H1 (cell line): ENCODE results near the gene TAS2R16. TPM values are rescaled to one million over a fixed set of nuclear protein-coding genes. Genes with fewer than 3 reads are reported as not detected.

ENCODE experiments used
- CTCF ChIA-PET: fragments of 300-600 bp; sonication (Branson Sonifier 250); formaldehyde crosslinking; loops from one replicate; lab custom pipeline; 2021; ENCODE audit not compliant: partially characterized antibody; lab: Charles Lee
- POLR2A ChIA-PET: fragments of 300-600 bp; sonication (Branson Sonifier 250); formaldehyde crosslinking; loops from one replicate; lab custom pipeline; 2021; ENCODE audit warnings: inconsistent platforms; ENCODE audit not compliant: partially characterized antibody; lab: Charles Lee
- DNase-seq, 2 experiments: peaks; one replicate each; pipeline versions ENCODE4 v3.0.0 to v3.0.0-alpha.2; 2010 to 2022; ENCODE audit warnings: low spot score in 2 of 2, low read depth in 1 of 2, mixed read lengths in 1 of 2
- FAIRE-seq: peaks from 2 replicates; lab custom pipeline; 2011; peaks lifted over from hg19 to GRCh38; lab: Jason Lieb, UNC
- H2AFZ ChIP-seq: 2 replicates; pipeline ENCODE4 v1.8.1; 2012; ENCODE audit warnings: low read length, inconsistent platforms
- H2AK5ac ChIP-seq: 2 replicates; pipeline ENCODE4 v1.6.1; 2013; ENCODE audit warnings: low read depth, low read length
- H2BK120ac ChIP-seq: replicated peaks from 2 replicates; pipeline ENCODE3; 2013; ENCODE audit warnings: low read depth, low read length, inconsistent platforms
- H2BK12ac ChIP-seq: 2 replicates; pipeline ENCODE4 v1.6.1; 2013; ENCODE audit warnings: low read depth, low read length
- H2BK15ac ChIP-seq: 2 replicates; pipeline ENCODE4 v1.6.1; 2013; ENCODE audit warnings: low read length
- H2BK20ac ChIP-seq: 2 replicates; pipeline ENCODE4 v1.6.1; 2013; ENCODE audit warnings: low read length
- H2BK5ac ChIP-seq: 2 replicates; pipeline ENCODE4 v1.6.1; 2013; ENCODE audit warnings: low read depth, low read length
- H3K14ac ChIP-seq: 2 replicates; pipeline ENCODE4 v1.6.1; 2013; ENCODE audit warnings: inconsistent platforms; ENCODE audit not compliant: insufficient read length
- H3K18ac ChIP-seq: 2 replicates; pipeline ENCODE4 v1.6.1; 2013; ENCODE audit warnings: low read length; ENCODE audit errors: extremely low read depth
- H3K23ac ChIP-seq: 2 replicates; pipeline ENCODE4 v1.6.1; 2013; ENCODE audit warnings: inconsistent platforms; ENCODE audit not compliant: insufficient read length
- H3K23me2 ChIP-seq: 2 replicates; pipeline ENCODE4 v1.6.1; 2013; ENCODE audit warnings: low read depth, low read length
- H3K27ac ChIP-seq: 2 replicates; pipeline ENCODE4 v1.6.1; 2011; ENCODE audit warnings: low read depth, low read length, inconsistent platforms
- H3K27me3 ChIP-seq, 4 experiments: replicated peaks in 1 of 4; 1 replicate in 1 of 4; 2 replicates in 3 of 4; pipeline versions ENCODE4 v1.6.1 to v1.8.1; 2011 to 2013; ENCODE audit warnings: low read length in 3 of 4, mild to moderate bottlenecking in 3 of 4, inconsistent platforms in 2 of 4, mixed read lengths in 2 of 4, moderate library complexity in 1 of 4; ENCODE audit not compliant: control insufficient read depth in 3 of 4, insufficient read depth in 3 of 4; ENCODE audit errors: extremely low read depth in 1 of 4
- H3K36me3 ChIP-seq, 4 experiments: 2 replicates each; pipeline versions ENCODE4 v1.6.1 to v1.8.1; 2011 to 2013; ENCODE audit warnings: mild to moderate bottlenecking in 4 of 4, low read length in 3 of 4, moderate library complexity in 2 of 4, control low read depth in 1 of 4, inconsistent platforms in 1 of 4; ENCODE audit not compliant: insufficient read depth in 4 of 4, control insufficient read depth in 2 of 4
- H3K4ac ChIP-seq: replicated peaks from 2 replicates; pipeline ENCODE3; 2013; ENCODE audit warnings: low read length, low read depth, mixed read lengths, inconsistent platforms; ENCODE audit not compliant: insufficient read length
- H3K4me1 ChIP-seq, 4 experiments: replicated peaks in 1 of 4; 1 replicate in 1 of 4; 2 replicates in 3 of 4; pipeline versions ENCODE4 v1.6.1 to v1.8.1; 2011 to 2013; ENCODE audit warnings: low read length in 3 of 4, inconsistent platforms in 2 of 4, mixed read lengths in 1 of 4; ENCODE audit not compliant: insufficient read depth in 4 of 4, control insufficient read depth in 3 of 4
- H3K4me2 ChIP-seq, 2 experiments: 2 replicates each; pipeline versions ENCODE4 v1.6.1 to v1.8.1; 2011 to 2013; ENCODE audit warnings: low read depth in 2 of 2, low read length in 2 of 2, control low read depth in 1 of 2, inconsistent platforms in 1 of 2, mild to moderate bottlenecking in 1 of 2; ENCODE audit not compliant: insufficient read depth in 1 of 2
- H3K4me3 ChIP-seq, 4 experiments: fragments of 200-600, 300-600 bp in 1 of 4; sonication (generic), shearing (Covaris generic), sonication (Bioruptor Twin) in 1 of 4; 2 replicates each; pipeline versions ENCODE4 v1.5.1 to v1.8.1; 2011 to 2016; ENCODE audit warnings: low read length in 4 of 4, low read depth in 3 of 4, control low read depth in 2 of 4, inconsistent platforms in 2 of 4, mild to moderate bottlenecking in 2 of 4, mixed read lengths in 1 of 4, moderate library complexity in 1 of 4; ENCODE audit not compliant: insufficient read depth in 2 of 4; ENCODE audit errors: extremely low read depth in 1 of 4
- H3K56ac ChIP-seq: replicated peaks from 2 replicates; pipeline ENCODE3; 2013; ENCODE audit warnings: low read depth, mild to moderate bottlenecking, mixed read lengths, low read length, inconsistent platforms; ENCODE audit not compliant: insufficient read length
- H3K79me1 ChIP-seq: 2 replicates; pipeline ENCODE4 v1.6.1; 2013; ENCODE audit warnings: low read depth, low read length, control low read depth
- H3K79me2 ChIP-seq, 2 experiments: 2 replicates each; pipeline versions ENCODE4 v1.6.1 to v1.8.1; 2012 to 2013; ENCODE audit warnings: low read length in 2 of 2, mild to moderate bottlenecking in 2 of 2, inconsistent platforms in 1 of 2; ENCODE audit not compliant: insufficient read depth in 2 of 2, control insufficient read depth in 1 of 2
- H3K9ac ChIP-seq, 4 experiments: replicated peaks in 1 of 4; 1 replicate in 1 of 4; 2 replicates in 3 of 4; pipeline versions ENCODE4 v1.6.1 to v1.8.1; 2011 to 2013; ENCODE audit warnings: low read depth in 3 of 4, low read length in 3 of 4, control low read depth in 2 of 4, mild to moderate bottlenecking in 2 of 4, moderate library complexity in 2 of 4, inconsistent platforms in 1 of 4; ENCODE audit errors: extremely low read depth in 1 of 4
- H3K9me3 ChIP-seq, 2 experiments: 2 replicates each; pipeline versions ENCODE4 v1.6.1 to v1.8.1; 2012 to 2013; ENCODE audit warnings: mild to moderate bottlenecking in 2 of 2, moderate library complexity in 2 of 2, control low read depth in 1 of 2, inconsistent platforms in 1 of 2, low read depth in 1 of 2, low read length in 1 of 2, mixed read lengths in 1 of 2; ENCODE audit not compliant: insufficient read depth in 2 of 2
- H4K20me1 ChIP-seq, 2 experiments: replicated peaks in 1 of 2; 2 replicates each; pipeline versions ENCODE3 to v1.8.1; 2011 to 2013; ENCODE audit warnings: inconsistent platforms in 2 of 2, low read length in 2 of 2, mild to moderate bottlenecking in 1 of 2; ENCODE audit not compliant: insufficient read depth in 2 of 2, control insufficient read depth in 1 of 2
- H4K5ac ChIP-seq: 2 replicates; pipeline ENCODE4 v1.6.1; 2013; ENCODE audit warnings: low read length, low read depth, mixed read lengths, inconsistent platforms; ENCODE audit not compliant: insufficient read length
- H4K8ac ChIP-seq: 2 replicates; pipeline ENCODE4 v1.8.0; 2013; ENCODE audit warnings: mild to moderate bottlenecking, moderate library complexity, low read length, inconsistent platforms; ENCODE audit not compliant: insufficient read depth; ENCODE audit errors: extremely low read depth
- H4K91ac ChIP-seq: replicated peaks from 2 replicates; pipeline ENCODE3; 2013; ENCODE audit warnings: low read length, mixed read lengths, inconsistent platforms; ENCODE audit not compliant: insufficient read length
- CHD1 ChIP-seq: IDR thresholded peaks from 2 replicates; pipeline ENCODE4 v1.6.1; 2012; ENCODE audit warnings: low read depth, low read length, improper control_type of control experiment
- CREB1 ChIP-seq: IDR thresholded peaks from 2 replicates; pipeline ENCODE4 v1.6.1; 2012; ENCODE audit warnings: inconsistent platforms
- EZH2 ChIP-seq: fragments of 200-600 bp; sonication (generic); IDR thresholded peaks from 2 replicates; pipeline ENCODE4 v1.7.1; 2012; ENCODE audit warnings: low read depth, mild to moderate bottlenecking, moderate library complexity, low read length, inconsistent platforms; ENCODE audit not compliant: severe bottlenecking
- GTF2F1 ChIP-seq: IDR thresholded peaks from 2 replicates; pipeline ENCODE4 v1.6.1; 2012; ENCODE audit warnings: low read depth, low read length, improper control_type of control experiment, borderline replicate concordance
- KDM1A ChIP-seq: fragments of 200-600, 300-600 bp; sonication (generic); IDR thresholded peaks from 2 replicates; pipeline ENCODE4 v1.7.1; 2016; ENCODE audit warnings: mild to moderate bottlenecking, low read length, borderline replicate concordance
- KDM4A ChIP-seq: IDR thresholded peaks from one replicate; pipeline ENCODE4 v1.7.1; 2012; ENCODE audit warnings: low read depth, mild to moderate bottlenecking, moderate library complexity, low read length, inconsistent platforms; ENCODE audit not compliant: severe bottlenecking
- MAX ChIP-seq: IDR thresholded peaks from 2 replicates; pipeline ENCODE4 v1.6.1; 2012; ENCODE audit warnings: inconsistent platforms
- RAD21 ChIP-seq, 2 experiments: IDR thresholded peaks in 1 of 2; conservative IDR thresholded peaks in 1 of 2; 2 replicates each; pipeline ENCODE4 v1.6.1; 2011; ENCODE audit warnings: low read depth in 2 of 2, low read length in 2 of 2, improper control_type of control experiment in 1 of 2, inconsistent platforms in 1 of 2, mild to moderate bottlenecking in 1 of 2, moderate library complexity in 1 of 2
- SIX5 ChIP-seq: IDR thresholded peaks from 2 replicates; pipeline ENCODE4 v1.6.1; 2011; ENCODE audit warnings: mild to moderate bottlenecking, low read depth, low read length
- WGBS, 2 experiments: shearing (Covaris generic) in 1 of 2; methylation state at CpG; one replicate each; pipeline versions ENCODE4 v1.1.6 to v1.1.7; 2013 to 2015; ENCODE audit warnings: low lambda C conversion rate in 2 of 2, mixed read lengths in 2 of 2, inconsistent platforms in 1 of 2, low coverage in 1 of 2, missing lambda C conversion rate in 1 of 2; ENCODE audit not compliant: insufficient replicate concordance in 2 of 2, insufficient coverage in 1 of 2, insufficient read length in 1 of 2; ENCODE audit errors: extremely low coverage in 1 of 2, missing lambda C conversion rate in 1 of 2; 5-methylcytosine and 5-hydroxymethylcytosine counted together
- polyA plus RNA-seq, 7 experiments: library from polyadenylated mRNA; depleted of rRNA in 3 of 7; stranded (reverse) in 5 of 7; unstranded in 2 of 7; fragments of >200 nt in 5 of 7; fragments of 200-250 nt in 2 of 7; gene quantifications; 1 replicate in 5 of 7; 2 replicates in 1 of 7; 4 replicates in 1 of 7; pipeline versions ENCODE4 v1.2.1 to v1.2.3, GENCODE V29; 2011 to 2013; ENCODE audit warnings: missing spikeins in 2 of 7, mixed read lengths in 2 of 7
- total RNA-seq: library from RNA; stranded (reverse); fragmentation: NEBNext Ultra II Directional; extraction: Animal tissue kit (Norgen Biotek cat#: 25700); gene quantifications from 2 replicates; pipeline ENCODE4 v1.2.1, GENCODE V29; 2021
- TF ChIP-seq, protein P1 (sequence below), 3 experiments: IDR thresholded peaks; 1 replicate in 2 of 3; 2 replicates in 1 of 3; pipeline versions ENCODE4 v1.5.1 to v1.6.1; 2011; ENCODE audit warnings: low read length in 3 of 3, mild to moderate bottlenecking in 3 of 3, inconsistent platforms in 2 of 3, low read depth in 1 of 3, moderate library complexity in 1 of 3; ENCODE audit not compliant: insufficient read depth in 1 of 3; ENCODE audit errors: control extremely low read depth in 1 of 3

The TAS2R16 gene
- total and polyA plus RNA-seq, 2 of the 8 experiments (the other 6 are each of a cell fraction or from before 2014, with no cell fraction given): not detected

DNA sequence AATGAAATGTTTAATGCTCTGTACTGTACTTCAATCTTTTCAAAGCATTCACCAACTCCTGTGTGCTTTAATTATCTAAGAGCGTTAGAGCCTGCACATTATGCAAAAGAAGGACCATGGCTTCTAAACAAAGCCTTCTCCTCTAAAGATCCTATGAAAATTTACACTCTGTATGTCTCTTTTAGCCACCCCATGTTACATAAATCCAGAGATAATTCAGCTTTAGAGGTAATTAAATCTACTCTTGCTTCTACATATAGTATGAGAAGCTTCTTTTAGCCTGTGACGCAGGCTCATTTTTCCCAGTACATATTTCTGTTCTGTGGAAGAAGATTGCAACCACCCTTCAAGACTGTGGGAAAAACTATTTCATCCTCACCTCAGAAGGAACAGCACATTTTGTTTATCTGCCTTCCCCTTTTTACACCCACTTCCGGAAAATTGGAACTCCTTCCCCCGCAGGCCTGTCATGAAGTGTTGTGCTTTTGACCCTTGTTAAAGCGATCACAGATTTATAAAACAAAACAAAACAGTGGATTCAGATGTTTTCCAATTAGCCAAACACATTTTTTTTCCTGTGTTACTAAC lies 8.1 kb upstream of the TAS2R16 start:
- no peaks in the 10 kb centered on the region for H4K20me1 ChIP-seq
- H4K5ac ChIP-seq: no peak overlapping the region
- no peak overlapping the region for H2BK120ac ChIP-seq
- no peak overlapping the region for H2BK20ac ChIP-seq
- no peak overlapping the region for H3K9ac ChIP-seq
- no peak overlapping the region for H3K14ac ChIP-seq
- DNase-seq: no peak
- no peak overlapping the region for H2AK5ac ChIP-seq
- POLR2A ChIA-PET: no interaction called here
- no peaks in the 10 kb centered on the region for H3K36me3 ChIP-seq
- CTCF ChIA-PET: interaction anchor here (0.7 kb wide), 1 partner anchor 779 kb away, joined by 3 read pairs; no protein-coding TSS in a partner anchor
- no peak overlapping the region for H2BK15ac ChIP-seq
- H3K18ac ChIP-seq: no peak overlapping the region
- H3K4me1 ChIP-seq: no peaks in the 10 kb centered on the region
- no peak for FAIRE-seq
- H3K56ac ChIP-seq: no peak overlapping the region
- 88% methylated on average over 5 of the region's 5 CpGs; no CpG with 5 or more reads in 1 of the 2 experiments for WGBS, 2 experiments
- H3K23me2 ChIP-seq: no peaks in the 10 kb centered on the region
- H2BK5ac ChIP-seq: no peak overlapping the region
- H3K4ac ChIP-seq: no peak overlapping the region
- no peaks in the 10 kb centered on the region for H3K9me3 ChIP-seq
- no peak overlapping the region for H2AFZ ChIP-seq
- no peak overlapping the region for H3K27ac ChIP-seq
- H3K79me1 ChIP-seq: no peaks in the 10 kb centered on the region
- H3K23ac ChIP-seq: no peak overlapping the region
- H2BK12ac ChIP-seq: no peak overlapping the region
- no peak overlapping the region for H4K91ac ChIP-seq
- no peak overlapping the region for H3K4me3 ChIP-seq
- no peak overlapping the region for H3K4me2 ChIP-seq
- H3K27me3 ChIP-seq: no peaks in the 10 kb centered on the region
- H4K8ac ChIP-seq: no peak overlapping the region
- no peaks in the 10 kb centered on the region for H3K79me2 ChIP-seq
- TF ChIP-seq CHD1 (no peak), CREB1 (no peak), KDM1A (no peak), KDM4A (no peak), MAX (no peak), SIX5 (no peak), GTF2F1 (no peak), RAD21 (IDR thresholded peaks at IDR 0.05 in 1 of 2, conservative IDR thresholded peaks at IDR 0.05 in 1 of 2; ENCODE audit: low read depth in 2 of 2, low read length in 2 of 2) (no peak), EZH2 (no peak)
- TF ChIP-seq, protein P1, sequence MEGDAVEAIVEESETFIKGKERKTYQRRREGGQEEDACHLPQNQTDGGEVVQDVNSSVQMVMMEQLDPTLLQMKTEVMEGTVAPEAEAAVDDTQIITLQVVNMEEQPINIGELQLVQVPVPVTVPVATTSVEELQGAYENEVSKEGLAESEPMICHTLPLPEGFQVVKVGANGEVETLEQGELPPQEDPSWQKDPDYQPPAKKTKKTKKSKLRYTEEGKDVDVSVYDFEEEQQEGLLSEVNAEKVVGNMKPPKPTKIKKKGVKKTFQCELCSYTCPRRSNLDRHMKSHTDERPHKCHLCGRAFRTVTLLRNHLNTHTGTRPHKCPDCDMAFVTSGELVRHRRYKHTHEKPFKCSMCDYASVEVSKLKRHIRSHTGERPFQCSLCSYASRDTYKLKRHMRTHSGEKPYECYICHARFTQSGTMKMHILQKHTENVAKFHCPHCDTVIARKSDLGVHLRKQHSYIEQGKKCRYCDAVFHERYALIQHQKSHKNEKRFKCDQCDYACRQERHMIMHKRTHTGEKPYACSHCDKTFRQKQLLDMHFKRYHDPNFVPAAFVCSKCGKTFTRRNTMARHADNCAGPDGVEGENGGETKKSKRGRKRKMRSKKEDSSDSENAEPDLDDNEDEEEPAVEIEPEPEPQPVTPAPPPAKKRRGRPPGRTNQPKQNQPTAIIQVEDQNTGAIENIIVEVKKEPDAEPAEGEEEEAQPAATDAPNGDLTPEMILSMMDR (IDR thresholded peaks at IDR 0.05; ENCODE audit: control extremely low read depth in 1 of 3, insufficient read depth in 1 of 3, low read depth in 1 of 3, low read length in 3 of 3): no peak
